Mammary epithelial cell (primary cell): Measurements from ENCODE around the gene YJU2.

Experiments
- CTCF ChIP-seq, 2 donors: IDR thresholded peaks in 1 of 2; conservative IDR thresholded peaks in 1 of 2; 2 replicates each; pipeline ENCODE4 v1.5.1; 2011 to 2012; ENCODE audit warnings: inconsistent platforms in 2 of 2, low read length in 2 of 2, mild to moderate bottlenecking in 2 of 2, control low read depth in 1 of 2, low read depth in 1 of 2; ENCODE audit not compliant: insufficient read depth in 1 of 2; ENCODE audit errors: extremely low read depth in 1 of 2
- EZH2 ChIP-seq: IDR thresholded peaks from 2 replicates; pipeline ENCODE4 v1.6.1; 2012; ENCODE audit warnings: low read length, inconsistent platforms, borderline replicate concordance

- TF ChIP-seq CTCF (conservative IDR thresholded peaks at IDR 0.05 in 1 of 2, IDR thresholded peaks at IDR 0.05 in 1 of 2; ENCODE audit: extremely low read depth in 1 of 2, insufficient read depth in 1 of 2, low read depth in 1 of 2, low read length in 2 of 2), result no peak
- no peak for TF ChIP-seq EZH2
These were observed 19.5 kb downstream of the YJU2 start for GRCh38 chr19:4266253-4267000.
